ENCODE results near the gene CZIB.
"Not testable (repeated sequence)": the region's sequence is repeated elsewhere in the genome, so short reads cannot be mapped to it uniquely, and the experiment has no call there.

Gene CZIB

DNA sequence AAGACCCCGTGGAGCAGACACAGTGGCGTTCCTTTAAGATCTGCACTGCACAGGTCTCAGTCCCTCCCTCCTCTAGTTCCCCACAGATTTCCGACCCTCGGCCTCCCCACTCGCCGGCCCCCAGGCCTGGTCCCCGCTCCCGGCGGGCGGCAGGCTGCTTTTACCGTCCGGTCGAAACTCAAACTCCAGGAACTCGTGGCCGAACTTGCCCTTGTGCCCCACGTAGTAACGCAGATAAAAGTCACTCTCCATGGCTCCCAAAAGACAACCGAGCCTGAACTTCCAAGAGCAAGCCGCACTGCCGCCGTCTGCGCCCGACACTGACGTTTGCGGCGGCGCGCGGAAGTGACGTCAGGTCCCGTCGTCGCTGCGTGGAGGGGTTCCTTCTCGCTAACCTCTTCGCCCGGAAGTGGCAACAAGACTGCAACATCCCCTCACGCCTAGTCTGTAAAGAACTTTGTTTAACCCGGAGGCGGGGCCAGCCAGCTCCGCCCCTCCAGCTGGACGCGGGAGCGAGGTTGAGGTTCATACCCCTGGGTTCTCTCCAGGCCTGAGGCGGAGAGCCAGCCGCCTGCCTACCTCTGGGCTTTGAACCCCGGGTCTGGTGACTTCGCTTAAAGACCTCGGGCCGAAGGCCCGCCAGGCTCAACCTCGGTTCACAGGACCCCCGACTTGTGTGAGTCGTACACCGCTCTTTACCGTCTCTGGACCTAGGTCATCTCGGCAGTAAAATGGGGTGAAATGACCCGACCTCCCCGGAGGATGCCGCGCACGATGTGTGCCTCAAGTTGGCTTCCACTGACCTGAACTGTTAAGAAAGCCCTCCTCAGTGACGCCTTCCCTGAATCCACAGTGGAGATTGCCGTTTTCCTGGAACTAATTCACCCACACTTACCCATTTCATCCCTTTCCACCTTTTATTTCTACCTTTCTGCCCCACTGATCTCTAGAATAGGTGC is 18.0 kb upstream of the CZIB start, which contains the start of gene MAGOH:
TSS of gene MAGOH (minus strand) at position 322 of the 959 bp plus-strand sequence. CDS start at position 252, 70 bp downstream.
- DNase-seq (ENCODE audit: low read depth), result peak; percentile 97

DNA sequence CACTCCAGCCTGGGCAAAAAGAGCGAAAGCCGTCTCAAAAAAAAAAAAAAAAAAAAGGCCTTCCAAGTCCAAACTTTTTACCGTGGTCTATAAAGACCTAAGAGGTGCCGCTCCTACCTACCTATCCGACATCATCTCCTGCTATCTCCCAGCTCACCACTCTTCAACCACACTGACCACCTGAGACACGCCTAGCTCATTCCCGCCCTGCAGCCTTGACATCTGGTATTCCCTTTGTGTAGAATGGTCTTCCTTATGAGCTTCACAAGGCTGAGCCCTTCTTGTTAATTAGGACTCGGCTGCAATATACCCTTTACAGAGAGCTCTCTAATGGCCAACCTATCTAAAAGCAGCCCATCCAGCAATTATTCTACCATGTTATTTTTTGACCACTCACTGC is 17.2 kb upstream of the CZIB start:
- no peak for DNase-seq (ENCODE audit: low read depth)

DNA sequence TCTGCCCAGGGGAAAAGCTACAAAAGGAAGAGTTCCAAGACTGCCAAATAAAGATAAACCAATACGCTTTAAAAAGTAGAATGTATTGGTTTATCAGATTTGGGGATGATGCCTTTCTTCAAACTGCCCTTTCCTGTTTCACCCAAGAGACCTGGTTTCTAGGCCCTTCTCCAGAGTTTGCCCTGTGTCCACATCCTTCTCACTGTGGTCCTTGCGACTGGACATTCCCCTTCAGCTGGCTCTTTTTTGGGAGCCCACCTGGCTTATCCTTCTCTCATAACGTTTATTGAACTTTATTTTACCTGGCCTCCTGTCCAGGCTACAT is 490 bp upstream of the CZIB start:
- no peak for DNase-seq (ENCODE audit: low read depth)

DNA sequence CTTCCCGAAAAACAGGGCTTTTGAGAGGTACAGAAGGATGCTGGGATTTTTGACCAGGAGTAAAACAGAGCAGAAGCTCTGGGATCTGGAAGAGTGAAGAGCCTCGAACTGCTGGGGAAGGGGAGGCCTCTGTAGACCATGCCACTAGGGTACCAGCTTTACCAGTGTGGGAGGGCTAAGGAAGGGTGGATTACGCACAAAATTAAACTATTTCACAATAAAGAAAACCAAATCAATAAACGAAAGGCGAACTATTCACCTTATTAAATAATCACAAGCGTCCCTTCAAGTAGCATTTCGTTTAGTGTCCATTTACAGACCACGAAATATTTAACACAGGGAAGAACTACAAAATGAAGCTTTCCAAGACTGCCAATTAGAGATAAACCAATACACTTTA is 723 bp downstream of the CZIB start:
- DNase-seq (ENCODE audit: low read depth), result no peak

DNA sequence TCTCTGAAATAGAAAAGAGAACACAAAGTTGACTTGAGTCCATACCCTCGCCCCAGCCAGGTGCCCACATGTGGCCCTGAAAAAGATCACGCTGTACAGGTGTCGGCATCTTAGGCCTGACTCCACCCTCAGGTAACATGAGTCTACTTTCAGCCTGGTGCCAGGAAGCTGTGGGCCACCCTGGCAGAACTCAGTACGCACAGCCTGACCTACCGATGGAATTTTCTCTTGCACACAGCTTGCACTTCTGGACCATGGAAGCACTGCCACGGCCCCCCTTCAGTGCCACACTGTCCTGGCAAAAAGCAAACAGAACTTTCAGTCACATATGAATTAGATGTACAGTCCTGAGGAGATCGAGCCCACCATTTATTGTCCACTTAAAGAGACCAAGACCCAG is 2.2 kb downstream of the CZIB start:
- DNase-seq (ENCODE audit: low read depth), result no peak

DNA sequence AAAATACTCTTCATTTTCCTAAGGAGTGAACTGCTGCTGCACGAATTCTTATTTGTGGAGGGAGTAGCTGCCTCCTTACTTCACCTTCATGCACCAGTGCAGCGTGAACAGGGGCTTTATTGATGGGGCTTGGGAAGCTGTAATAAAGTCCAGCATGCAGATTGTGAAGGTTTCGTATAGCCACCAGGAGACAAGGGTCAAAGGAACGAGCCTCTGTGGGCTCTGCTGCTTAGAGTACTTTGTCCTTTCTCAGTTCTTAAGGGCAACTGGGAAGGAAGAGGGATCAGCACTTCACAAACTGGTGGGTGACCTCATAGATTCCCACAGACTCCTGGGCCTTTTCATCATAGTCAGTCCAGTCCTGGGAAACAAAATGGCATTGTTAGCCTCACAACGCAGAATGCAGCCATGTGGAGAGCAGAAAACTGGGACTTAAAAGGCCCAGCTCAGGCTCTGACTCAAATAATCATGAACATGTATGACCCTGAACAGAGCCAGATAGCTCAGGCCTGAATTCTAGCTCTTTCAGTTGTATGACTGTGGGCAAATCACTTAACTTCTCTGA is 6.0 kb downstream of the CZIB start:
- DNase-seq (ENCODE audit: low read depth), result no peak

DNA sequence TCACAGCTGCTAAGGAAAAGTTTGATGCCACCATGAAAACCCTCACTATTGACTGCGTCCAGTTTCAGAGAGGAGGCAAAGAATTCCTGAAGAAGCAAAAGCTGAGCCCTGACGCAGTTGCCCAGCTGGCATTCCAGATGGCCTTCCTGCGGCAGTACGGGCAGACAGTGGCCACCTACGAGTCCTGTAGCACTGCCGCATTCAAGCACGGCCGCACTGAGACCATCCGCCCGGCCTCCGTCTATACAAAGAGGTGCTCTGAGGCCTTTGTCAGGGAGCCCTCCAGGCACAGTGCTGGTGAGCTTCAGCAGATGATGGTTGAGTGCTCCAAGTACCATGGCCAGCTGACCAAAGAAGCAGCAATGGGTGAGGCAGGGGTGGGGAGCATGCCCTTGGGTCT is 9.5 kb downstream of the CZIB start:
- no peak for DNase-seq (ENCODE audit: low read depth)

DNA sequence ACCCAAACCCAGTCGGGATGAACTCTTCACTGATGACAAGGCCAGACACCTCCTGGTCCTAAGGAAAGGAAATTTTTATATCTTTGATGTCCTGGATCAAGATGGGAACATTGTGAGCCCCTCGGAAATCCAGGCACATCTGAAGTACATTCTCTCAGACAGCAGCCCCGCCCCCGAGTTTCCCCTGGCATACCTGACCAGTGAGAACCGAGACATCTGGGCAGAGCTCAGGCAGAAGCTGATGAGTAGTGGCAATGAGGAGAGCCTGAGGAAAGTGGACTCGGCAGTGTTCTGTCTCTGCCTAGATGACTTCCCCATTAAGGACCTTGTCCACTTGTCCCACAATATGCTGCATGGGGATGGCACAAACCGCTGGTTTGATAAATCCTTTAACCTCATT is 10.1 kb downstream of the CZIB start:
- DNase-seq (ENCODE audit: low read depth), result no peak

DNA sequence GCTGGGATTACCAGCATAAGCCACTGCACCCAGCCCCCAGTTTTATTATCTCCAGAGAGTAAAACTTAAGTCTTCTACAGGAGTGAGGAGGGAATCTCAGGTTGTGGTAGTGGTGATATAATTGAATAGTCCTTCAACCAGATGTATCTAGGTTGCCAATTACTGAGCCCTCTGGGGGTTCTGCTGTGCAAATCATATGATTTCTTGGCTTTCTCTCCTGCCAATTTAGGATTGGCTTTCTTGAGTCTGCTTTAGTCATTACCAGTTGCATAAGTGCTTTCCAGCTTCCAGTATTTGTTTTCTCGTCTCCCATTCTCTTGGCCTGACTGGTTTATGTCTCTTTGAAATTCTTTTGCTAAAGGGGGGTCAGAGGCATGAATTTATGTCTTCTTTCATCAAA is 12.7 kb downstream of the CZIB start:
- no peak for DNase-seq (ENCODE audit: low read depth)

DNA sequence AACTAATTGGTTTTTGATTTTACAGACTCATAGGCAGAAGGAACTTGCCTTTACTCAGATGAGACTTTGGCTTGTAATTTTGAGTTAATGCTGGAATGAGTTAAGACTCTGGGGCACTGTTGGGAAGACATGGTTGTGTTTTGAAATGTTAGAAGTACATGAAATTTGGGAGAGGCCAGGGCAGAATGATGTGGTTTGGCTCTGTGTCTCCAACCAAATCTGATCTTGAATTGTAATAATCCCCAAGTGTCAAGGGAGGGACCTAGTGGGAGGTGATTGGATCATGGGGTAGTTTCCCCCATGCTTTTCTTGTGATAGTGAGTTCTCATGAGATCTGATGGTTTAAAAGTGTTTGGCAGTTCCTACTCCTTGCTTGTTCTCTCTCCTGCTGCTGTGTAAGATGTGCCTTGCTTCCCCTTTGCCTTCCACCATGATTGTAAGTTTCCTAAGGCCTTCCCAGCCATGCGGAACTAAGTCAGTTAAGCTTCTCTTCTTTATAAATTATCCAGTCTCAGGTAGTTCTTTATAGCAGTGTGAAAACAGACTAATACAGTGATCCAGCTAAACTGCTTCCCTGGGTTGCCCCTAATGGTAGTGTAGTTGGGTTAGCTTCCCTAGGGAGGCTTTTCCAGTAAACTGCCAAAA is 13.6 kb downstream of the CZIB start:
- DNase-seq (ENCODE audit: low read depth), result no peak

DNA sequence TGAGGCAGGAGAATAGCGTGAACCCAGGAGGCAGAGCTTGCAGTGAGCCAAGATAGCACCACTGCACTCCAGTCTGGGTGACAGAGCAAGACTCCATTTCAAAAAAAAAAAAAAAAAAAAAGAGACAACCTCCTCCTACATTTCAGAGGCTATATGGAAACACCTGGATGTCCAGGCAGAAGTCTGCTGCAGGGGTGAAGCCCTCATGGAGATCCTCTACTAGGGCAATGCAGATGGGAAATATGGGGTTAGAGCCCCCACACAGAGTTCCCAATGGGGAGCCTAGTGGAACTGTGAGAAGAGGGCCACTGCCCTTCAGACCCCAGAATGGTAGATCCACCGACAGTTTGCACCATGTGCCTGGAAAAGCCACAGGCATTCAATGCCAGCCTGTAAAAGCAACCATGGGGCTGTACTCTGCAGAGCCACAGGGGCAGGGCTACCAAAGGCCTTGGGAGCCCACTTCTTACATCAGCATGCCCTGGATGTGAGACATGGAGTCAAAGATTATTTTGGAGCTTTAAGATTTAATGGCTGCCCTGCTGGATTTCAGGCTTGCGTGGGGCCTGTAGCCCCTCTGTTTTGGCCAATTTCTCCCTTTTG is 14.2 kb downstream of the CZIB start:
- not testable (repeated sequence) for DNase-seq (ENCODE audit: low read depth)

DNA sequence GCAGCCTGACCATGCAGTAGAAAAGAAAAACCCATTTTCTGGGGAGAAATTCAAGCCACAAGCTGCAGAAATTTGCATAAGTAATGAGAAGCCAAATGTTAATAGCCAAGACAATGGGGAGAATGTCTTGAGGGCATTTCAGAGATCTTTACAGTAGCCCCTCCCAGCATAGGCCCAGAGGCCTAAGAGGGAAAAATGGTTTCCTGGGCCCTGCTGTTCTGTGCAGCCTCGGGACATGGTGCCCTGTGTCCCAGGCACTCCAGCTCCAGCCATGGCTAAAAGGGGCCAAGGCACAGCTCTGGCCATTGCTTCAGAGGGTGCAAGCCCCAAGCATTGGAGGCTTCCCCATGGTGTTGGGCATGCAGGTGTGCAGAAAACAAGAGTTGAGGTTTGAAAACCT is 14.9 kb downstream of the CZIB start:
- DNase-seq (ENCODE audit: low read depth), result not testable (repeated sequence)

DNA sequence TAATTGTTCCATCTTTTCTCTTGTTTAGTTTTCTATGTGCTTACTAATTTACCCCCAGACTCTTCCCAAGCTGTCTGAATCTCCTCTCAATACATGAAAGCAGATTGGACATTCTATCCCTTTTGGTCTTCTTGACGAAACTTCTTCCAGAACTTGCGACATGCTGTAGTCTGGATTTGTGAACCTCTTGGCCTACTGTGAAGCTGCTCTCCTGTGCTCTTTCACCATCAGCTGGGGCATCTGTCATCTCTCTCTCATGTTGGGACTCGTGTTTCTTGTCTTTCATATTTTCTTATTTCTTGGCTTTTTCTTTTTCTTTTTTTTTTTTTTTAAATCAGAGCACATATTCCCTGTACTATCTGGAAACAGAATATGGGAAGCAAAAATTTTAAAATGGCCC is 17.0 kb downstream of the CZIB start:
- DNase-seq (ENCODE audit: low read depth), result no peak

DNA sequence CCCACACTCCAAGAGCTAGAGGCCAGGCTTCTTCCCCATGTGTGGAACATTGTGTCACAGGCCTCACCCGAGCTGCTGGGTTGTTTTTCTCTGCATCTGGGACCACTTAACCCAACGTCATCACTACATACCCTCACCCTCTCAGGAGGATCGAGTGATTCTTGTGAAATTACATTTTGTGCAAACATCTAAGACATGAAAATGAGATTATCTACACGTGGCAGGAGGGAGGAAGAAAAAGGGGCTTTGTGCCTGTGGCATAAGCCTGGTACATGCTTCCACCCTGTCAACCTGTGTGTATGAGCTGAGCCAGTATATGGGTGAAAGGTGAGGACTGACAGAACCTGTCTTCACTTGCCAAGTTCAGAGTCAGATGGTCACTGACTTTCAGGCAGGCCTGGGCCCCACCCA is 22.2 kb downstream of the CZIB start:
- no peak for DNase-seq (ENCODE audit: low read depth)

DNA sequence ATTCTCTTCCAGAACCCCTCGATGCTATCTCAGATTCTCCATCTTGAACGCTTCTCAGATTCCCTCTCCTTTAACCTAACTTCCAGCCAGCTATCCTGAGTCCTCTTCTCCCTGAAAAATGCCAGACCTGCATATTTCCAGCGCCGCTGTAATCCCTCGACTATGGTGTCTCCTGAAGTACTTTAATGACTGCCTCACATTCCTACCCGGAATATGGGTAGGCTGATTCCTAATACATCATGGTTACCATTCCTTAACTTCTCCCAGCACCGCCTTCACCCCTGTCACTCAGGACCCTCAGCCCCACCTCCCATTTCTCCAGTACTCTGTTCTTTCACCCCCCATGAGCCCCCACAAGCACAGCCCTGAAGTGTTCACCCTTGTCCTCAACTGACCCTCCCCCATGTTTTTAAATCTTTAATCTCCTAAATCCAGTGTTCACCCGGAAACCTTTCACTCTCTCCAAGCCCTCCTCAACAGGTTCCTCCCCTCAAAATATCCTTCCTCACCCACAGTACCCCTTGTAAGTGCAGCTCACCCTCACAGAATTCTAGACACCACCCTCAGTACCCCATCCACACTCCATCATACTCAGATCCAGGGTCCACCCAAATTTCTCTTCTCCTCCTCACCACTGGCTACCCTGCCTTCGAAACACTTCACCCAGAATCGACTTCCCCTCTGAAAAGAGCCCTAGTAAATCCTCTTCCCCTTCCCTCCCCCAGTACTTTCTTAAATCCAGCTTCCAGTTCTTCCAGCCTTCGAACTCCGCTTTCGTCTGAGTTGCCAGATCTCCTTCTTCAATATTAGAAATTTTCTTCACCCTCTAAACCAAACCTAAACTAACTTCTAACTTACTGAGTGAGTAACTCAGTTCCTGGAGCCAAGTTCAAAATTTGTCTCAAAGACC is 22.9 kb downstream of the CZIB start:
- no peak for DNase-seq (ENCODE audit: low read depth)

DNA sequence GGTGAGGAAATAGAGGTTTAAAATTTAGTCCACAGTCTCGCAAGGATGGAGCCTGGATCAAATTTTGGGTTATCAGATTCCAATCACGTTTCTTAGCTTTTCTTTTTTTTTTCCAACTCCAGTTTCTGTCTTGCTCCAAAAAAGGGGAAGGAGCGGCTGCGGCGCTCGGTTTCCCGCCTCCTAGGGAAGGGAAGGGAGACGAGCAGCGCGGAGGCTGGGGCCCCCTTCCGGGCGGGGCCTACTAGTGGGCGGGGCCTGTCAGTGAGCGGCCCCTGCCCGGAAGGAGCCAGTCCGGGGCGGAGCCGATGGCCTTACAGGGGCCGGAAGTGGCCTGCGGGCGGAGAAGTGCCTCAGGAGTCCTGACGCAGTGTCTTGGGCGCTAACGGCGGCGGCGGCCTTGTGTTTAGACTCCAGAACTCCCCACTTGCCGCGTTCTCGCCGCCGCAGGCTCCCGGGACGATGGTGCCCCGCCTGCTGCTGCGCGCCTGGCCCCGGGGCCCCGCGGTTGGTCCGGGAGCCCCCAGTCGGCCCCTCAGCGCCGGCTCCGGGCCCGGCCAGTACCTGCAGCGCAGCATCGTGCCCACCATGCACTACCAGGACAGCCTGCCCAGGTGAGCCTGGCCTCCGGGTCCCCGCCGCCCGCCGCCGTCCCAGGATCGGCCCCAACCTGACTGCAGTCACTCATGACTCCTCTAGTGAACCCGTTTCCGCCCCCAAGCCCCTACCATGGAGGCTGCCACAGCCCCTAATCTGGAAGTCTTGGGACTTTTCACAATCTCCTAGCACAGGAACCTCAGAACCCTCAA is 23.7 kb downstream of the CZIB start, which contains the start of gene CPT2:
TSS of gene CPT2 (plus strand) at position 340 of the 806 bp plus-strand sequence. CDS start at position 460, 120 bp downstream.
- peak; percentile 82 for DNase-seq (ENCODE audit: low read depth)

DNA sequence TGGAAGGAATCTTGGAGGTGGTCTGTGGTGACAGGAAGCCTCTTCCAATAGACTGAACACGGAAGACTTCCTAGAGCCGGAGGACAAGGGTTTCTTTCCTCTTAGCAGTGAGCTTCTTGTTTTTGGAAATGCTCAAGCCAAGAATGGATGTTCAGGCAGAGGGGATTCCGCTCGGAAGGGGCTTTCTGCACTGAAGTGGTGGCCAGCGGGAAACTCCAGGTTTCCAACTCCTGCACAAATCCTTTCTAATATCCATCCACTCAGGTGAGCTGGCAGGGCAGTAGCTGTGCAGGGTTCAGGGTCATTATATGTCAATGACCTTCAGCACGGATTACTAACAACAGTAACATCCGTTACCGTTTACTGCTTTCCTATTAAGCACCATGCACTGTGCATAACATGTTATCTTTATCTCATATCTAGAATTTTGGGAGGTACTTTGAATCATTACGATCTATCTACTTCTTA is 24.4 kb downstream of the CZIB start:
- no peak for DNase-seq (ENCODE audit: low read depth)

DNA sequence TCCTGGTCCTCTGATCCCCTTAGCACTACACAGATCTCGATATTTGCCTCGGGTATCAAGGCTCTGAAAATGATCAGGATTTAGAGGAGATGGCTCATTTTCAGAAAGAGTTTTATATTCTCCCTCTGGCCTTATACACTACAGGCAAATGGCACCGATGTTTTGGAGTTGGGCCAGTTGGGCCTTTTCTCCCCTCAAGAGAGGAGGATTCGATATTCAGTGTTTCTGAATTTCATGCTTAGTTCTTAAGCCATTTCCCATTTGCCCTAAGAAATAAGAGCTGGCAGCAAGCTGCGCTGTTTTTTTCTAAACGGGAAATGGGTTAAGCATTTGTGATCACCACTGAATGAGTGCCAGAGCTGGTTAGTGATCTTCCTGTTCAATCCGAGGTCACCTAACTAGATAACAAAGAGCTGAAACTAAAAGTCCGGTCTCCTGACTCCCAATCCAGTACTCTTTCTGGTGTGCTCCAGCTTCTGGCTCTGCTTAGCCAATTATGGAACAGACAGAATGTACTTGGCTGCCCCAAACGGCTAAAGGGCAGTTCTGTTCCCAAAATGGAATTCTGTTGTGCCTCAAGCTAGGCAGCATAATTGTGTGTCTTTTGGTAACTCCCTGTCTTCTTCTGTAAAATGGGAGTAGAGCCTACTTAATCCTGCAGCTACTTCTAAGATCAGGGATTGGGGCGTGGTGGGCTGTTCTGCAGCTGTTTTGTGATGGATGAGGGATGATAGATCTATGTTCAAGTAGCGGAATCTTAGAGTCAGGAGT is 25.0 kb downstream of the CZIB start:
- no peak for DNase-seq (ENCODE audit: low read depth)

DNA sequence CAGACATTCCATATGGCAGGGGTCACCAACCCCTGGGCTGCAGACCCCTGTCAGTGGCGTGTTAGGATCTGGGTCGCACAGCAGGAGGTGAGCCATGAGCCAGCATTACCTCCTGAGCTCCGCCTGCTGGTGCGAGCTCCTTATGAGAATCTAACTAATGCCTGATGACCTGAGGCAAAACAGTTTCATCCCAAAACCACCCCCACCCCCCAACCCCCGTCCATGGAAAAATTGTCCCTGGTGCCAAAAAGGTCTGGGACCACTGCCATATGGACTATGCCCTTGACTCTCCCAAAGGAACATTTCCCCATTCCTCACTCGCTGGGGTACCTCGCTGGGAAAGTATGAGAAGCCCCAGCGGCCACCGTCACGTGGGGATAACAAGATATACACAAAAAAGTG is 30.2 kb downstream of the CZIB start:
- no peak for DNase-seq (ENCODE audit: low read depth)

DNA sequence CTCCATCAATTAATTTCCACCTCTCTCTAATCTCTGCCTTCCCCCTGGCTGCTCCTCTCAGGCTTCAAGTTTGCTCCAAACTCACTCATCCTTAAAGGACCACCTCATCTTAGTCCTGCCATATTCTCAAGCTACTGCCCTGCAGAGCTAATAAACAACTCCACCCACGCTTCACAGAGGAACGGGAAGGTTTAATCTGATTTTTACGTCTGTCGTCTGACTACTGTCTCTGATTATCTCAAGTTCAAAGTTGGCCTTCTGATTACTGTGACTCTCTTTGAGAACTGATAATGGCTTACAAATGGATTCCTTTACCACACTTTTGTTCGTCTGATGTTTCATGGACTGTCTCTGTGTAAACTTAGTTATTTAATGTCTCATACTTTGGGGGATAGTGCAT is 31.4 kb downstream of the CZIB start:
- DNase-seq (ENCODE audit: low read depth), result no peak
